Upper lobe of right lung (tissue), 1 donor: ENCODE data around the gene NEDD4. TPM values are rescaled to one million over a fixed set of nuclear protein-coding genes. Genes with fewer than 3 reads are reported as not detected.
"Not testable (repeated sequence)": the region's sequence is repeated elsewhere in the genome, so short reads cannot be mapped to it uniquely, and the experiment has no call there.

Experiments
- ATAC-seq: fragments of 200-7000 bp; cut with Tn5 transposase; one replicate; pipeline ENCODE4 v1.9.1; 2020; ENCODE audit warnings: mild to moderate bottlenecking, moderate library complexity
- DNase-seq: peaks from one replicate; pipeline ENCODE4 v3.0.0-alpha.2; 2020
- H3K27ac ChIP-seq: fragments of 200-600 bp; one replicate; pipeline ENCODE4 v1.8.0; 2022
- H3K27me3 ChIP-seq: fragments of 200-600 bp; one replicate; pipeline ENCODE4 v1.8.0; 2022; ENCODE audit warnings: mild to moderate bottlenecking
- H3K36me3 ChIP-seq: fragments of 200-600 bp; one replicate; pipeline ENCODE4 v1.8.0; 2022
- H3K4me1 ChIP-seq: fragments of 200-600 bp; one replicate; pipeline ENCODE4 v1.8.0; 2022
- H3K4me3 ChIP-seq: fragments of 200-600 bp; one replicate; pipeline ENCODE4 v1.8.0; 2022; ENCODE audit warnings: mild to moderate bottlenecking
- H3K9me3 ChIP-seq: fragments of 200-600 bp; one replicate; pipeline ENCODE4 v1.8.0; 2022
- intact Hi-C: fragments of 100-400 bp; cut with DNase I; formaldehyde crosslinking; loops from one replicate; pipeline ENCODE4 v1.11.0; 2022
- total RNA-seq: library from RNA; stranded (reverse); fragmentation: NEBNext Ultra II Directional; extraction: Animal tissue kit (Norgen Biotek cat#: 25700); gene quantifications from one replicate; pipeline ENCODE4 v1.2.1, GENCODE V29; 2021
- TF ChIP-seq, protein P1 (sequence below): fragments of 200-600 bp; IDR thresholded peaks from one replicate; pipeline ENCODE4 v1.8.0; 2022; ENCODE audit warnings: antibody characterized with exemption
- donor health status: DM: no; HTN: yes; CAD: no; lungs with severe emphysema.

NEDD4 gene
- total RNA-seq, 1 donor from 2014 or later, result 18.4 TPM

DNA sequence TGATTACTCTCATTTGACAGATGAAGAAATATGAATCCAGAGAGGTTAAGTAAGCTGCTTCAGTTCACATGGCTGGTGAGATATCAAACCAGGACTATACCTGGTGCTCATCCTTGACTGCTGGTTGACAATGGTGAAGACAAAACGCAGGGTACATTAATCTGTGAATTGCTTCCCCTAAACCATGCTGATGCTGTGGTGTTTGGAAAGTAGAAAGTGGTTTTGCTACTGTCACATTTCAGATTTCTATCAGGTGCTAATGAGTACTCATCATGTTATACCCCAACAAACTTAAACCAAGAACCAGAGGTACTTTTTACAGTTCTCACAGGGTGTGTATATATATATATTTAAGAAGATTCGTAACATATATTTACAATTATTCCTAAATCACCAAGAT is 165.5 kb downstream of the NEDD4 start:
- TF ChIP-seq, protein P1, sequence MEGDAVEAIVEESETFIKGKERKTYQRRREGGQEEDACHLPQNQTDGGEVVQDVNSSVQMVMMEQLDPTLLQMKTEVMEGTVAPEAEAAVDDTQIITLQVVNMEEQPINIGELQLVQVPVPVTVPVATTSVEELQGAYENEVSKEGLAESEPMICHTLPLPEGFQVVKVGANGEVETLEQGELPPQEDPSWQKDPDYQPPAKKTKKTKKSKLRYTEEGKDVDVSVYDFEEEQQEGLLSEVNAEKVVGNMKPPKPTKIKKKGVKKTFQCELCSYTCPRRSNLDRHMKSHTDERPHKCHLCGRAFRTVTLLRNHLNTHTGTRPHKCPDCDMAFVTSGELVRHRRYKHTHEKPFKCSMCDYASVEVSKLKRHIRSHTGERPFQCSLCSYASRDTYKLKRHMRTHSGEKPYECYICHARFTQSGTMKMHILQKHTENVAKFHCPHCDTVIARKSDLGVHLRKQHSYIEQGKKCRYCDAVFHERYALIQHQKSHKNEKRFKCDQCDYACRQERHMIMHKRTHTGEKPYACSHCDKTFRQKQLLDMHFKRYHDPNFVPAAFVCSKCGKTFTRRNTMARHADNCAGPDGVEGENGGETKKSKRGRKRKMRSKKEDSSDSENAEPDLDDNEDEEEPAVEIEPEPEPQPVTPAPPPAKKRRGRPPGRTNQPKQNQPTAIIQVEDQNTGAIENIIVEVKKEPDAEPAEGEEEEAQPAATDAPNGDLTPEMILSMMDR, result no peak
- H3K4me3 ChIP-seq, result no peak overlapping the region
- H3K9me3 ChIP-seq, result no peaks in the 10 kb centered on the region
- no peaks in the 10 kb centered on the region for H3K4me1 ChIP-seq
- no peaks in the 10 kb centered on the region for H3K36me3 ChIP-seq
- no peak for DNase-seq
- intact Hi-C loops, result no loop called here
- no peak for ATAC-seq
- no peaks in the 10 kb centered on the region for H3K27me3 ChIP-seq
- no peak overlapping the region for H3K27ac ChIP-seq

DNA sequence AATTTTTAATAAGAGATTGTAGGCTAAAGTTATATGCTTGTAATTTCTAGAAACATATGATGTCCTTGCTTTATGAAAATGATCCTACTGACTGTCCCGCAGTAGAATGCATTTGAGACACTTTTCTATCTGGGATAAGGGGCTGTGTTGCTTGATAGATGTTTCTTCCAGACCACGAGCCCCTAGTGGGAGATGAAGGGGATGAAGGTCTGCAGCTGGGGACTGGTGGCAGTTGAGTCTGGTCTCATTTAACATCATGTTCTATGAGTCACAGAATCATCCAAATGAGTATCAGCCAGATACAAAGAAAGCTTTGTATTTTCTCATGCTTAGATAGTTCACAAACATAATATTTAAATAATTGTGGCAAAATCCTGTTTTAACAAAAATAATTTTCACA is 166.2 kb downstream of the NEDD4 start:
- H3K27ac ChIP-seq, result no peak overlapping the region
- ATAC-seq, result no peak
- intact Hi-C loops, result no loop called here
- TF ChIP-seq, protein P1, result no peak
- H3K4me1 ChIP-seq, result no peaks in the 10 kb centered on the region
- no peaks in the 10 kb centered on the region for H3K27me3 ChIP-seq
- no peaks in the 10 kb centered on the region for H3K9me3 ChIP-seq
- no peak overlapping the region for H3K4me3 ChIP-seq
- no peak for DNase-seq
- no peaks in the 10 kb centered on the region for H3K36me3 ChIP-seq

DNA sequence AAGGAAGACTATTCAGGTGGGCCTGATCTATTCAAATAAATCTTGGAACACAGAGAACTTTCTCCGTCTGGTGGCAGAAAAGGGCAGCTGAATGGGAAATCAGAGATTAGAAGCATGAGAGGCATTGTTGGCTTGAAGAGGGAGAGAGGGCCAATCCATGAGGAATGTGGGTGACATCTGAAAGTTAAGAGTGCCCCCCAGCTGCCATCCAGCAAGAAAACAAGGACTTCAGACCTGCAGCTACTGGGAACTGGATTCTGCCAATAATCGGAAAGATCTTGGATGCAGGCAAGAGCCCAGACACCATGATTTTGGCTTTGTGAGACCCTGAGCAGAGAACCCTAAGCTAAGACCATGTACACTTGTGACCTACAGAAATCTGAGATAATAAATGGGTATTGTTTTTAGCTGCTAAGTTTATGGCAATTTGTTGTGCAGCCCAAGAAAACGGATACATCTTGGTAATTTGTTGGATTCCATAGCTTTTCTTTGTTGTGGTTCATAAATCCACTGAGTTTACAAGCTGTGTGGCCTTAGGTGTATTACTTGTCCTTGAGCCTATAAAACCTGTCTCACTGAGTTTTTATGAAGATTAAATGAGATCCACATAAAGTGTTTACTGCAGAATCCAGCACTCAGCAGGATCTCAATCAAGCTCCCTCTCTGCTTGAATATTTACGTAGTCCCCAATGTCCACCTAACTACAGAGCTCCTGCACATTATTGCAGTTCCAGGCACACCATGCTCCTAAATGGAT is 168.4 kb downstream of the NEDD4 start:
- Histone ChIP-seq H3K4me3 (no peak overlapping the region), H3K27ac (no peak overlapping the region), H3K4me1 (no peaks in the 10 kb centered on the region), H3K9me3 (no peaks in the 10 kb centered on the region), H3K27me3 (no peaks in the 10 kb centered on the region), H3K36me3 (no peaks in the 10 kb centered on the region)
- TF ChIP-seq, protein P1, result no peak
- intact Hi-C loops, result no loop called here
- ATAC-seq, result no peak
- DNase-seq, result no peak

DNA sequence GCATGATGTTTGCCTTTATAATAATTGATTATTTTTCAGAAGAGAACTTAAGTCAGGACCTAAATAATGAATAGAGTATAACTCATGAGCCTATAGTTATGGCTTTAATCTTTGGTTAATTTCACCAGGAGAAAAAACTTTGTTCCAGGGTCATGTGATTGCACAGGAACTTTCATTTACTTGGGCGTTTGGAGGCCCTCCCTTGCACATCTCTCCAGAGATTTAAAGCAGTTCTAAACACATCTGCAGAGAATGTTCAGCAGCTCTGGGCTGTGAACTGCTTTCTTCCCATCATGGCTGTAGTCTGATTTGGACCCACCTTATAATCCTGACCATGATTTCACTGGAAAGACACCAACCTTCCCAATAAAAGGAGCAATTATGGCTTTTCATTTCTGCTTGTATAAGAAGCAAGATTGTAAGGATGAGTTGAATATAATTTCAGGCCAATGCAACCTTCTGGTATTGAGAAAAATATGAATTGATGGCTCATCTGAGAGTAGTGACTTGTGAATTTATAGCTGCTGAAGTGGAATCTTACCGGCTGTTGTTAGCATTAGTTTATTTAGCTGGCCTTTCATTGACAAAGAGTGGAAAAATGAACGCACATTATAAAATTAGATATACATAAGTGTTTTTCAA is 169.6 kb downstream of the NEDD4 start:
- intact Hi-C loops, result no loop called here

DNA sequence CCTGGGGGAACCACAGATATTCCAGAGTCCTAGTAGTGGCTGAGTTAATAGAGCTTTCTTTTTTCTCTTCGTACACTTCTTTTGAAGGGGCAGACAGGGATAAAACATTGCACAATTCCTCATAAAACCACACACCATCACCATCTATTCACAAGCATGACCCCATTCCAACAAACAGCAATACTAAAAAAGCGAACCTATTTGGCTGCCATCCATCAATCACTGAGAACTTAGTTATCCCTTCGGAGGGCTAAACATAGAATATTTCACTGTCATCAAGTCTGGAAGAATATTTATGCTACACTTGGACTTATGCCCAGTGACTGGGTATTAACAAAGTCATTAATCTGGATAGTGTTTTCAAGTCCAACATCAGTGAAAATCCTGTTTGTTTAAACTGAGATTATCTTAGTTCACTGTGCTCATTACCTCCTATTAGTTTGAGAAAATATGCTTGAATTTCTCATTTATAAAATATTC is 170.2 kb downstream of the NEDD4 start:
- TF ChIP-seq, protein P1, result no peak
- Histone ChIP-seq H3K4me3 (no peak overlapping the region), H3K27ac (no peak overlapping the region), H3K27me3 (no peaks in the 10 kb centered on the region), H3K9me3 (no peaks in the 10 kb centered on the region), H3K4me1 (no peaks in the 10 kb centered on the region), H3K36me3 (no peaks in the 10 kb centered on the region)
- ATAC-seq (no peak), DNase-seq (no peak)
- intact Hi-C loops, result no loop called here

More for the DNA sequence above, 169.6 kb downstream of the NEDD4 start:
- TF ChIP-seq, protein P1, result no peak
- no peak for ATAC-seq
- no peaks in the 10 kb centered on the region for H3K4me1 ChIP-seq
- H3K27ac ChIP-seq, result no peak overlapping the region
- H3K4me3 ChIP-seq, result no peak overlapping the region
- no peaks in the 10 kb centered on the region for H3K9me3 ChIP-seq
- no peaks in the 10 kb centered on the region for H3K36me3 ChIP-seq
- DNase-seq, result no peak
- H3K27me3 ChIP-seq, result no peaks in the 10 kb centered on the region

DNA sequence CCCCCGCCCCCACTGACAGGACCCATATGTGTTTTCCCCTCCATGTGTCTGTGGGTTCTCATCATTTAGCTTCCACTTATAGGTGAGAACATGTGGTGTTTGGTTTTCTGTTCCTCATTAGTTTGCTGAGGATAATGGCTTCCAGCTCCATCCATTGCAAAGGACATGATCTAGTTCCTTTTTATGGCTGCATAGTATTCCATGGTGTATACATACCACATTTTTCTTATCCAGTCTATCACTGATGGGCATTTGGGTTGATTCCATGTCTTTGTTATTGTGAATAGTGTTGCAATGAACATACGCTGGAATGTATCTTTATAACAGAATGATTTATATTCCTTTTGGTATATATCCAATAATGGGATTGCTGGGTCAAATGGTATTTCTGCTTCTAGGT is 171.7 kb downstream of the NEDD4 start:
- H3K4me1 ChIP-seq, H3K4me3 ChIP-seq, ATAC-seq, intact Hi-C loops, H3K27me3 ChIP-seq, DNase-seq, H3K36me3 ChIP-seq, H3K27ac ChIP-seq, H3K9me3 ChIP-seq: not testable (repeated sequence)
